RWPE2 (cell line): ENCODE measurements around the gene NFX1.

Experiments
- ATAC-seq: fragments of 200-7000 bp; cut with Tn5 transposase; 3 replicates; pipeline ENCODE4 v1.9.1; 2021; ENCODE audit warnings: low read depth
- DNase-seq: peaks from one replicate; pipeline ENCODE4 v3.0.0-alpha.2; 2020; ENCODE audit warnings: low spot score
- H3K27ac ChIP-seq: fragments of 450-650 bp; 2 replicates; pipeline ENCODE4 v1.5.1; 2017; ENCODE audit warnings: mild to moderate bottlenecking; ENCODE audit not compliant: poor library complexity, severe bottlenecking
- H3K27me3 ChIP-seq: fragments of 250-450 bp; sonication (Bioruptor Pico); 2 replicates; pipeline ENCODE4 v1.5.1; 2021; ENCODE audit warnings: mild to moderate bottlenecking, moderate library complexity; ENCODE audit not compliant: insufficient read depth, poor library complexity, severe bottlenecking
- H3K36me3 ChIP-seq: fragments of 250-450 bp; sonication (Bioruptor Pico); 2 replicates; pipeline ENCODE4 v1.5.1; 2020; ENCODE audit warnings: low read depth, mild to moderate bottlenecking, moderate library complexity
- H3K4me1 ChIP-seq: fragments of 250-450 bp; sonication (Bioruptor Pico); 2 replicates; pipeline ENCODE4 v1.5.1; 2021; ENCODE audit warnings: mild to moderate bottlenecking, moderate library complexity; ENCODE audit not compliant: insufficient read depth, poor library complexity, severe bottlenecking
- H3K4me3 ChIP-seq: fragments of 250-450 bp; sonication (Bioruptor Pico); 2 replicates; pipeline ENCODE4 v1.5.1; 2021; ENCODE audit warnings: mild to moderate bottlenecking, moderate library complexity; ENCODE audit not compliant: severe bottlenecking
- H3K9me3 ChIP-seq: fragments of 250-450 bp; sonication (Bioruptor Pico); 2 replicates; pipeline ENCODE4 v1.5.1; 2021; ENCODE audit warnings: mild to moderate bottlenecking, moderate library complexity; ENCODE audit not compliant: severe bottlenecking
- CTCF ChIP-seq: fragments of 450-650 bp; IDR thresholded peaks from one replicate; pipeline ENCODE4 v1.5.1; 2017; ENCODE audit warnings: mild to moderate bottlenecking, moderate library complexity; ENCODE audit not compliant: poor library complexity, severe bottlenecking

NFX1 gene

DNA sequence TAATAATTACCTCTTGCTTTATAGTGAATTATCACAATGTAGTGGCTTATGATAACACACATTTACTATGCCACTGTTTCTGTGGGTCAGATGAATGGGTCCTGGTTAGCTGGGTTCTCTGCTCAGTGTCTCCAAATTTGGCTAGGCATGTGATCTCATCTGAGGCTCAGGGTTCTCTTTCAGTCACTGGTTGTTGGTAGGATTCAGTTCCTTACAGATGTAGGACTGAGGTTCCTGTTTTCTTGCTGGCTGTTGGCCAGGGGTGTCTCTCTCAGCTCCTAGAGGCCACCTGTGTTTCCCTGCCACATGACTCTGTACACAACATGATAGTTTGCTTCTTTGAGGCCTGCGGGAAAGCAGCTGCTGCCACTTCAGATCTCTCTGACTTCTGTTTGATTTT lies 7.1 kb downstream of the NFX1 start:
- H3K9me3 ChIP-seq = no peaks in the 10 kb centered on the region
- DNase-seq = no peak
- peak; percentile 25; the same call in 1 of the 3 replicates for ATAC-seq
- TF ChIP-seq CTCF = no peak
- H3K27ac ChIP-seq = peak overlapping the region; percentile 0
- H3K4me3 ChIP-seq = no peak overlapping the region
- H3K36me3 ChIP-seq = peaks cover 98% of the 10 kb centered on the region
- H3K4me1 ChIP-seq = no peaks in the 10 kb centered on the region
- no peaks in the 10 kb centered on the region for H3K27me3 ChIP-seq

DNA sequence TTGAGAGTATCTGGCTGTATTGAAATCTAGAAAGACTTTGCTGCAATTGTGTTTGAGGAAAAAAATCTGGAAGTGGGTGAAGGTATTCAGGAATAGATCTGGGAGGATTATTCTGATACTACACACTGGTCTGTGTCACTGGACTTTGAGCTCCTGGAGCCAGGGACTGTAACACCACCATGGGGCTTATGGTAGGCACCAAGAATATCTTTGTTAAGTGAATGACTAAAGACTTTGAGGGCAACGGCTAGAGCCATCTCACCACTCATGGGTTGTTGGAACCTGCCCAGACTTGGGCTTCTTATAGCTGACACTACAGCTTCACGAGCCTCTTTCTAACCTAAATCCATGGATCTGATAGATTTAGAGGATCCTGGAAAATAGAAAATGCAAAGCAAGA lies 10.2 kb downstream of the NFX1 start:
- H3K9me3 ChIP-seq = no peaks in the 10 kb centered on the region
- H3K4me1 ChIP-seq = no peaks in the 10 kb centered on the region
- peaks cover 98% of the 10 kb centered on the region for H3K36me3 ChIP-seq
- no peak for TF ChIP-seq CTCF
- ATAC-seq = no peak
- no peak overlapping the region for H3K4me3 ChIP-seq
- H3K27me3 ChIP-seq = no peaks in the 10 kb centered on the region
- H3K27ac ChIP-seq = no peak overlapping the region
- DNase-seq = no peak

- no peaks in the 10 kb centered on the region for H3K9me3 ChIP-seq
- no peaks in the 10 kb centered on the region for H3K4me1 ChIP-seq
- H3K27ac ChIP-seq = no peak overlapping the region
- no peak for TF ChIP-seq CTCF
- H3K27me3 ChIP-seq = no peaks in the 10 kb centered on the region
- ATAC-seq (no peak), DNase-seq (no peak)
- H3K36me3 ChIP-seq = peaks cover 96% of the 10 kb centered on the region
- H3K4me3 ChIP-seq = no peak overlapping the region
Observed at GRCh38 chr9:33304362-33304761, 14.0 kb downstream of the NFX1 start.

DNA sequence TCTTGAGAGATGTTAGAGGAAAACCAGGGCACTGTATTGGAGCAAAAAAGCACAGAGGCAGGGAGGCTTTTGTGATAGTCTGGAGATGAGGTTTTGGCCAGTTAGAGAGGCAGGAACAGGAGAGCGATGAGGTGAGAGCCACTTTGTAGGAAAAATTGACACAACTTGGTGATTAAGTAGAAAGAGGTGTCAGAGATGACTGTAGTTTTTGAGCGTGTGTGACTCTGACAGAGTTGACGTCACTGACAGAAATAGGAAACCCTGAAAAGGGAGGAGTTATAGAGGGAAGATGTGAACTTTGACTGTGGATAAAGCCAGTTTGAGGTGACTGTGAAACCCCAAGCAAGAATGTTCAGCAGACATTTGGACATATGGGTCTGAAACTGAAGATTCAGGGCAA lies 15.7 kb downstream of the NFX1 start:
- H3K9me3 ChIP-seq = no peaks in the 10 kb centered on the region
- H3K4me3 ChIP-seq = no peak overlapping the region
- H3K27me3 ChIP-seq = no peaks in the 10 kb centered on the region
- no peak overlapping the region for H3K27ac ChIP-seq
- ATAC-seq = no peak
- peaks cover 98% of the 10 kb centered on the region for H3K36me3 ChIP-seq
- no peaks in the 10 kb centered on the region for H3K4me1 ChIP-seq
- DNase-seq = no peak
- TF ChIP-seq CTCF = no peak

- DNase-seq (no peak), ATAC-seq (no peak)
- H3K27me3 ChIP-seq = no peaks in the 10 kb centered on the region
- no peak overlapping the region for H3K27ac ChIP-seq
- H3K4me3 ChIP-seq = no peak overlapping the region
- TF ChIP-seq CTCF = no peak
- H3K4me1 ChIP-seq = no peaks in the 10 kb centered on the region
- H3K9me3 ChIP-seq = no peaks in the 10 kb centered on the region
- H3K36me3 ChIP-seq = peaks cover 98% of the 10 kb centered on the region
Observed at GRCh38 chr9:33307067-33307466, 16.8 kb downstream of the NFX1 start.
